ENCODE measurements around the gene CSNK1D.

CSNK1D gene

GRCh38 chr17:82269138-82269881 lies 4.2 kb downstream of the CSNK1D start:
- no peaks in the 10 kb centered on the region for H3K9me3 ChIP-seq (ENCODE audit: control insufficient read depth, insufficient read depth, low read depth, low read length)
- CTCF ChIA-PET = interaction anchor here (0.5 to 1.0 kb wide), 2 partner anchors 82 to 252 kb away, joined by 3 read pairs; no protein-coding TSS in a partner anchor
- no peak for TF ChIP-seq ZNF19 (tag by site-specific recombination; IDR thresholded peaks at IDR 0.05; ENCODE audit: low read depth)
- TF ChIP-seq ZNF362 (tag by site-specific recombination; IDR thresholded peaks at IDR 0.05) = peak; percentile 4; the same call in 1 of the 2 replicates
- TF ChIP-seq ZNF548 (tag by site-specific recombination; IDR thresholded peaks at IDR 0.05) = no peak
- no peak for TF ChIP-seq ZFHX2 (tag by site-specific recombination; conservative IDR thresholded peaks at IDR 0.05)
- TF ChIP-seq ZNF18 (tag by site-specific recombination; IDR thresholded peaks at IDR 0.05) = peak; percentile 70; the same call in 1 of the 2 replicates
- TF ChIP-seq ZIC2 (tag by site-specific recombination; IDR thresholded peaks at IDR 0.05) = peak; percentile 91
- no peak for TF ChIP-seq KLF17 (tag by site-specific recombination; IDR thresholded peaks at IDR 0.05)
- no peak for TF ChIP-seq ZNF792 (tag by site-specific recombination; IDR thresholded peaks at IDR 0.05)
- no peak for TF ChIP-seq ZSCAN18 (tag by site-specific recombination; IDR thresholded peaks at IDR 0.05)
- TF ChIP-seq ZFP69B (tag by site-specific recombination; IDR thresholded peaks at IDR 0.05) = no peak
- no peak for TF ChIP-seq ZNF157 (tag by site-specific recombination; IDR thresholded peaks at IDR 0.05)
- no peak for TF ChIP-seq ZNF600 (tag by site-specific recombination; IDR thresholded peaks at IDR 0.05)
- no peak for TF ChIP-seq TRIM28 (IDR thresholded peaks at IDR 0.05; ENCODE audit: borderline replicate concordance, low read length)
- 0 out of 2 replicates have a peak, but pooled peaks have one; percentile 43 for TF ChIP-seq SCRT1 (tag by site-specific recombination; IDR thresholded peaks at IDR 0.05; ENCODE audit: borderline replicate concordance)
- TF ChIP-seq ZNF654 (tag by site-specific recombination; IDR thresholded peaks at IDR 0.05; ENCODE audit: low read depth) = no peak
- TF ChIP-seq GLI2 (tag by site-specific recombination; IDR thresholded peaks at IDR 0.05; ENCODE audit: borderline replicate concordance, low read depth) = no peak
- peak; percentile 70 for TF ChIP-seq SCRT2 (tag by site-specific recombination; IDR thresholded peaks at IDR 0.05)
- TF ChIP-seq ZNF10 (tag by site-specific recombination; IDR thresholded peaks at IDR 0.05) = no peak
- H3K4me3 ChIP-seq (ENCODE audit: low read depth, low read length) = no peak overlapping the region
- peak overlapping the region; percentile 22; the same call in 1 of the 2 replicates for H3K27ac ChIP-seq (ENCODE audit: extremely low read depth, low read depth, low read length)
- peaks cover 29% of the 10 kb centered on the region for H3K4me1 ChIP-seq (ENCODE audit: control insufficient read depth, insufficient read depth, low read length)
- POLR2A ChIA-PET = interaction anchor here (0.9 to 3.2 kb wide), 6 partner anchors 14 to 68 kb away, joined by 3 to 22 read pairs (median 4); no protein-coding TSS in a partner anchor
- H3K36me3 ChIP-seq (ENCODE audit: control insufficient read depth in 2 of 2, insufficient read depth in 1 of 2, low read length in 2 of 2) = peaks cover 41 to 80% of the 10 kb centered on the region in 2 experiments
